HL-60 (cell line): ENCODE data around the gene IFNLR1.

Experiments
- DNase-seq, 2 experiments: peaks; one replicate each; pipeline ENCODE4 v3.0.0-alpha.2; 2010 to 2020; ENCODE audit warnings: low read depth in 1 of 2, low spot score in 1 of 2
- H3K27ac ChIP-seq: fragments of 250-450 bp; sonication (Bioruptor Pico); replicated peaks from 2 replicates; pipeline ENCODE4 v1.5.1; 2020; ENCODE audit warnings: mild to moderate bottlenecking, moderate library complexity
- H3K27me3 ChIP-seq: fragments of 250-450 bp; sonication (Bioruptor Pico); 2 replicates; pipeline ENCODE4 v1.5.1; 2021; ENCODE audit warnings: mild to moderate bottlenecking, moderate library complexity; ENCODE audit not compliant: insufficient read depth, poor library complexity, severe bottlenecking
- H3K4me3 ChIP-seq: replicated peaks from 2 replicates; pipeline ENCODE4 v1.5.1; 2011; ENCODE audit warnings: mild to moderate bottlenecking, control low read depth, low read length; ENCODE audit not compliant: insufficient read depth
- GABPA ChIP-seq: IDR thresholded peaks from 2 replicates; pipeline ENCODE4 v1.6.1; 2012; ENCODE audit warnings: low read depth
- POLR2AphosphoS5 ChIP-seq: IDR thresholded peaks from 2 replicates; pipeline ENCODE4 v1.6.1; 2012; ENCODE audit warnings: low read depth
- SPI1 ChIP-seq: IDR thresholded peaks from 2 replicates; pipeline ENCODE4 v1.6.1; 2012; ENCODE audit warnings: low read depth, mild to moderate bottlenecking, borderline replicate concordance
- TF ChIP-seq, protein P1 (sequence below): IDR thresholded peaks from one replicate; pipeline ENCODE4 v1.5.1; 2011; ENCODE audit warnings: low read length, control low read depth, inconsistent platforms; ENCODE audit not compliant: insufficient read depth
- TF ChIP-seq, protein P2 (sequence below): IDR thresholded peaks from 2 replicates; pipeline ENCODE4 v1.6.1; 2012; ENCODE audit warnings: low read depth; ENCODE audit not compliant: insufficient replicate concordance

IFNLR1 gene

DNA sequence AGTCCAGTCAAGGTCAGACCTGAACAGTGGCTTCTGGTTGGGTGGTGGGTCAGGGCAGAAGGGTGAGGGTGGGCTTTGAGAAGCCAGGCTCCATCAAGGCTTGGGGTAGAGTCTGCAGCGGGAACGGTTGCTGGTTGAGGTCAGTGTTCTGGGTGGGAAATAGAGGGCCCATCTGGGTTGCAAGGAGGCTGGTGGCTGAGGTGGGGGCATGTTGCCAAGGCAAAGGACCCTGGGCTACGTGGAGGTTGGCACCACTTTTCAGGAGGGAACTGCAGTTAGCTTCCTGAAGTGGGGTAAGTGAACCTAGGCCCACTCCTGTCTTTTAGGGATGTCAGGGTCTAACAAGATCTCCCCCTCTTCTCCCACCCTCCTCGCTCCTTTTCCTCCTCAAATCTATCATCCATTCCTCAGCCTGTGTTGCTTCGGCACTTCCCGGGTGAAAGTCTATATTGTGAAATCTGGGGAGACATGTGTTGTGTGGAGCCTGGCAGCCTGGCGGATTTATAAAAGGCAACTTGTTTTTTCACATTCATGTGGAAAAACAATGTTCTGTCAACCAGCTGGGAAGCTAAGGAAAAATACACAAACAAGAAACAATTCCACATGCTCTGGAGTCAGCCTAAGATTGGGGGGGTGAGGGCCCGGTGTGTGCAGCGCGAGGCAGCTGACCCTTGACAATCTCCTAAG is 45.6 kb downstream of the IFNLR1 start:
- no peak for TF ChIP-seq POLR2AphosphoS5
- TF ChIP-seq, protein P1, sequence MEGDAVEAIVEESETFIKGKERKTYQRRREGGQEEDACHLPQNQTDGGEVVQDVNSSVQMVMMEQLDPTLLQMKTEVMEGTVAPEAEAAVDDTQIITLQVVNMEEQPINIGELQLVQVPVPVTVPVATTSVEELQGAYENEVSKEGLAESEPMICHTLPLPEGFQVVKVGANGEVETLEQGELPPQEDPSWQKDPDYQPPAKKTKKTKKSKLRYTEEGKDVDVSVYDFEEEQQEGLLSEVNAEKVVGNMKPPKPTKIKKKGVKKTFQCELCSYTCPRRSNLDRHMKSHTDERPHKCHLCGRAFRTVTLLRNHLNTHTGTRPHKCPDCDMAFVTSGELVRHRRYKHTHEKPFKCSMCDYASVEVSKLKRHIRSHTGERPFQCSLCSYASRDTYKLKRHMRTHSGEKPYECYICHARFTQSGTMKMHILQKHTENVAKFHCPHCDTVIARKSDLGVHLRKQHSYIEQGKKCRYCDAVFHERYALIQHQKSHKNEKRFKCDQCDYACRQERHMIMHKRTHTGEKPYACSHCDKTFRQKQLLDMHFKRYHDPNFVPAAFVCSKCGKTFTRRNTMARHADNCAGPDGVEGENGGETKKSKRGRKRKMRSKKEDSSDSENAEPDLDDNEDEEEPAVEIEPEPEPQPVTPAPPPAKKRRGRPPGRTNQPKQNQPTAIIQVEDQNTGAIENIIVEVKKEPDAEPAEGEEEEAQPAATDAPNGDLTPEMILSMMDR, result no peak
- TF ChIP-seq, protein P2, sequence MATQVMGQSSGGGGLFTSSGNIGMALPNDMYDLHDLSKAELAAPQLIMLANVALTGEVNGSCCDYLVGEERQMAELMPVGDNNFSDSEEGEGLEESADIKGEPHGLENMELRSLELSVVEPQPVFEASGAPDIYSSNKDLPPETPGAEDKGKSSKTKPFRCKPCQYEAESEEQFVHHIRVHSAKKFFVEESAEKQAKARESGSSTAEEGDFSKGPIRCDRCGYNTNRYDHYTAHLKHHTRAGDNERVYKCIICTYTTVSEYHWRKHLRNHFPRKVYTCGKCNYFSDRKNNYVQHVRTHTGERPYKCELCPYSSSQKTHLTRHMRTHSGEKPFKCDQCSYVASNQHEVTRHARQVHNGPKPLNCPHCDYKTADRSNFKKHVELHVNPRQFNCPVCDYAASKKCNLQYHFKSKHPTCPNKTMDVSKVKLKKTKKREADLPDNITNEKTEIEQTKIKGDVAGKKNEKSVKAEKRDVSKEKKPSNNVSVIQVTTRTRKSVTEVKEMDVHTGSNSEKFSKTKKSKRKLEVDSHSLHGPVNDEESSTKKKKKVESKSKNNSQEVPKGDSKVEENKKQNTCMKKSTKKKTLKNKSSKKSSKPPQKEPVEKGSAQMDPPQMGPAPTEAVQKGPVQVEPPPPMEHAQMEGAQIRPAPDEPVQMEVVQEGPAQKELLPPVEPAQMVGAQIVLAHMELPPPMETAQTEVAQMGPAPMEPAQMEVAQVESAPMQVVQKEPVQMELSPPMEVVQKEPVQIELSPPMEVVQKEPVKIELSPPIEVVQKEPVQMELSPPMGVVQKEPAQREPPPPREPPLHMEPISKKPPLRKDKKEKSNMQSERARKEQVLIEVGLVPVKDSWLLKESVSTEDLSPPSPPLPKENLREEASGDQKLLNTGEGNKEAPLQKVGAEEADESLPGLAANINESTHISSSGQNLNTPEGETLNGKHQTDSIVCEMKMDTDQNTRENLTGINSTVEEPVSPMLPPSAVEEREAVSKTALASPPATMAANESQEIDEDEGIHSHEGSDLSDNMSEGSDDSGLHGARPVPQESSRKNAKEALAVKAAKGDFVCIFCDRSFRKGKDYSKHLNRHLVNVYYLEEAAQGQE, result no peak
- no peak for TF ChIP-seq SPI1
- TF ChIP-seq GABPA, result no peak
- no peak overlapping the region for H3K4me3 ChIP-seq
- no peak for DNase-seq
- H3K27ac ChIP-seq, result no peak overlapping the region
- peaks cover 3% of the 10 kb centered on the region for H3K27me3 ChIP-seq

DNA sequence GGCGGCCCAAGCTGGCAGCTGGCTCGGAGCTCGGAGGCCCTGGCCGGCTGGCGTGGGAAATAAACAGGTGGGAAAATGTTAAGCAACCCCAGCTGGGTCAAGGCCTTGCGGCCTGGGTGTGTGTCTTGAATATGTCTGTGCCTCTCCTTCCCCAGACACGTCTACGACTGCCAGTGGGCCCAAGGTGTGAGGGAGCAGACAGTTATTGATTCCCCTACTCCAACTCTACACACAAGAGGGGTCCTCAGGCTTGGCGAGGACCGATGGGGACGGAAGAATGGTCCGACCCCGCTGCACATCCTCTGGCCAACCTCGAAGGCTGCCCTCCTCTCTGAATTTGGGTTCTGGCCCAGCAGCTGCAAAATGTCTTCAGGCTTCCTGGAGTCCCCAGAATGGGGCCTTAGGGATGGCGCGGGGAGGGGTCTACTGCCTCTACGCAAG is 46.3 kb downstream of the IFNLR1 start:
- H3K27ac ChIP-seq, result no peak overlapping the region
- DNase-seq, result no peak
- no peak overlapping the region for H3K4me3 ChIP-seq
- no peak for TF ChIP-seq SPI1
- TF ChIP-seq, protein P2, result no peak
- TF ChIP-seq, protein P1, result no peak
- TF ChIP-seq GABPA, result no peak
- TF ChIP-seq POLR2AphosphoS5, result no peak
- peaks cover 3% of the 10 kb centered on the region for H3K27me3 ChIP-seq

DNA sequence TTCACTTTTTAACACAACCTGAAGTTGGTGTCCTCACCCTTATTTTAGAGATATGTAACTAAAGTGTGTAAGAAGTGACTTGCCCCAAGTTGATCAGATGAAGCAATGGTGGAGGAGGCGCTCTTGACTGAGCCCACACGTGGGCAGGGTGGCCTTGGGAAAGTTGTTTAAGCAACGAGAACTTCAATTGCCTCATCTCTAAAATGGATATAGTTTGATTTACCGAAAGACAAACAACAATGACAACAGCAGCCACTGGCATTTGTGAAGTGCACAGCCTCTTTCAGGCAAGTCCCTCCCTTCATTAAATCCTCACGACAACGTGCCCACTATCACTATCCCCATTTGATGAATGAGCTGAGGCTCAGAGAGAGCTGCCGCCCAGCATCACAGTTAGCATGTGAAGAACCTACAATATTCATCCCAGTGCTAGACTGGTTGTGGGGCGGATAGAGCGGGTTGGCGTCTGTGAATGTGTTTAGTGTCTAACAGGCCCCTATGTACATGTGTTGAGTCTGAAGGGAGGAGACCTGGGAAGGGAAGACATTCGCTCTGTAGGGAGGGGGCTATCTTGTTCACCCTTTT is 47.2 kb downstream of the IFNLR1 start:
- Histone ChIP-seq H3K27me3 (peaks cover 3% of the 10 kb centered on the region), H3K4me3 (no peak overlapping the region), H3K27ac (no peak overlapping the region)
- DNase-seq, result no peak
- TF ChIP-seq POLR2AphosphoS5, result no peak

DNA sequence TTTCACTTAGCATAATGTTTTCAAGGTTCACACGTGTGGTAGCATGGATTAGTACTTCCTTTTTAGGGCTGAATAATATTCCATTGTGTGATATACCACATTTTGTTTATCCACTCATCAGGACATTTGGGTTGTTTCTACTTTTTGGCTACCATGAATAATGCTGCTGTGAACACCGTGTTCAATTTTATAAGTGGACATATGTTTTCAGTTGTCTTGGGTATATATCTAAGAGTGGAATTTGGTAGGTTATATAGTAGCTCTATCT is 47.9 kb downstream of the IFNLR1 start:
- peaks cover under 1% of the 10 kb centered on the region for H3K27me3 ChIP-seq
- no peak overlapping the region for H3K27ac ChIP-seq
- H3K4me3 ChIP-seq, result no peak overlapping the region
- TF ChIP-seq POLR2AphosphoS5 (no peak), SPI1 (no peak), GABPA (no peak)
- TF ChIP-seq, protein P2, result no peak
- TF ChIP-seq, protein P1, result no peak
- DNase-seq, result no peak
